GM21717 (cell line): ENCODE measurements around the gene TRIM50.
"Not testable (repeated sequence)": the region's sequence is repeated elsewhere in the genome, so short reads cannot be mapped to it uniquely, and the experiment has no call there.

Experiments
- ATAC-seq: cut with Tn5 transposase; IDR thresholded peaks from one replicate; pipeline ENCODE4 v1.9.1; 2021; ENCODE audit warnings: mild to moderate bottlenecking, moderate library complexity; ENCODE audit not compliant: unreplicated experiment

The TRIM50 gene

GRCh38 chr7:73350306-73351068 is 22.6 kb upstream of the TRIM50 start:
- ATAC-seq: no peak

GRCh38 chr7:73349763-73350162 is 21.9 kb upstream of the TRIM50 start:
- no peak for ATAC-seq

GRCh38 chr7:73345951-73346350 is 18.1 kb upstream of the TRIM50 start:
- ATAC-seq: no peak

GRCh38 chr7:73345538-73345937 is 17.7 kb upstream of the TRIM50 start:
- no peak for ATAC-seq

GRCh38 chr7:73343671-73344380 is 15.9 kb upstream of the TRIM50 start:
- no peak for ATAC-seq

- ATAC-seq: no peak
Measured at GRCh38 chr7:73342645-73343044, 14.8 kb upstream of the TRIM50 start.

- no peak for ATAC-seq
Measured at GRCh38 chr7:73341877-73342276, 14.0 kb upstream of the TRIM50 start.

GRCh38 chr7:73340514-73340913 is 12.6 kb upstream of the TRIM50 start:
- no peak for ATAC-seq

- no peak for ATAC-seq
Measured at GRCh38 chr7:73338321-73338720, 10.4 kb upstream of the TRIM50 start.

GRCh38 chr7:73332447-73332846 is 4.6 kb upstream of the TRIM50 start:
- no peak for ATAC-seq

GRCh38 chr7:73330772-73331171 is 2.9 kb upstream of the TRIM50 start:
- ATAC-seq: no peak

- ATAC-seq: no peak
Measured at GRCh38 chr7:73329861-73330581, 2.1 kb upstream of the TRIM50 start.

- no peak for ATAC-seq
Measured at GRCh38 chr7:73328696-73329095, 814 bp upstream of the TRIM50 start.

- not testable (repeated sequence) for ATAC-seq
Measured at GRCh38 chr7:73327449-73327848, 433 bp downstream of the TRIM50 start.

GRCh38 chr7:73325424-73325823 is 2.5 kb downstream of the TRIM50 start:
- not testable (repeated sequence) for ATAC-seq

GRCh38 chr7:73324081-73324845 is 3.6 kb downstream of the TRIM50 start:
- ATAC-seq: peak; percentile 62

GRCh38 chr7:73323434-73324080 is 4.3 kb downstream of the TRIM50 start:
- ATAC-seq: not testable (repeated sequence)

- ATAC-seq: not testable (repeated sequence)
Measured at GRCh38 chr7:73320009-73320408, 7.9 kb downstream of the TRIM50 start.

GRCh38 chr7:73319541-73319940 is 8.3 kb downstream of the TRIM50 start:
- not testable (repeated sequence) for ATAC-seq

- not testable (repeated sequence) for ATAC-seq
Measured at GRCh38 chr7:73318656-73319204, 9.2 kb downstream of the TRIM50 start.
